Adrenal gland (tissue), 12 donors: Measurements from ENCODE around the gene TP53BP2. TPM values are rescaled to one million over a fixed set of nuclear protein-coding genes. Genes with fewer than 3 reads are reported as not detected.

ENCODE experiments used
- DNase-seq, 7 donors: peaks; one replicate each; pipeline ENCODE4 v3.0.0-alpha.2; 2019 to 2020
- H3K27ac ChIP-seq, 5 donors: fragments of 200-600 bp; sonication (generic) in 4 of 5; 1 replicate in 3 of 5; 2 replicates in 2 of 5; pipeline versions ENCODE4 v1.5.1 to v1.8.0; 2016 to 2020; ENCODE audit warnings: mild to moderate bottlenecking in 1 of 5
- H3K27me3 ChIP-seq: fragments of 200-600 bp; 2 replicates; pipeline ENCODE4 v1.8.0; 2021
- H3K36me3 ChIP-seq, 2 donors: fragments of 200-600 bp; replicated peaks in 1 of 2; 1 replicate in 1 of 2; 2 replicates in 1 of 2; pipeline versions ENCODE4 v1.5.1 to v1.8.0; 2018 to 2022
- H3K4me1 ChIP-seq, 2 donors: fragments of 200-600 bp; replicated peaks in 1 of 2; 1 replicate in 1 of 2; 2 replicates in 1 of 2; pipeline versions ENCODE4 v1.5.1 to v1.8.0; 2018 to 2021
- H3K4me3 ChIP-seq, 4 donors: fragments of 200-600 bp; sonication (generic) in 3 of 4; one replicate each; pipeline ENCODE4 v1.5.1; 2016 to 2018
- H3K9me3 ChIP-seq, 3 donors: fragments of 200-600 bp; sonication (generic) in 1 of 3; replicated peaks in 1 of 3; 1 replicate in 2 of 3; 2 replicates in 1 of 3; pipeline versions ENCODE4 v1.5.1 to v1.8.0; 2016 to 2021
- CTCF ChIP-seq, 6 experiments: fragments of 450-650 bp in 4 of 6; fragments of 200-600 bp in 2 of 6; sonication (generic) in 1 of 6; IDR thresholded peaks; 1 replicate in 5 of 6; 2 replicates in 1 of 6; pipeline versions ENCODE4 v1.5.1 to v1.8.0; 2016 to 2021; ENCODE audit warnings: antibody characterized with exemption in 6 of 6, mild to moderate bottlenecking in 2 of 6, moderate library complexity in 1 of 6
- POLR2A ChIP-seq, 2 donors: fragments of 450-650 bp; IDR thresholded peaks; one replicate each; pipeline ENCODE4 v1.6.1; 2017; ENCODE audit warnings: antibody characterized with exemption in 2 of 2, mild to moderate bottlenecking in 2 of 2, moderate library complexity in 1 of 2
- WGBS, 4 donors: extraction: QIAGEN DNeasy Blood & Tissue Kit in 2 of 4; methylation state at CpG; one replicate each; pipeline versions ENCODE4 v1.1.5 to v1.1.7; 2013 to 2017; 5-methylcytosine and 5-hydroxymethylcytosine counted together
- intact Hi-C, 2 donors: fragments of 100-400 bp; cut with DNase I; formaldehyde crosslinking; loops; one replicate each; pipeline versions ENCODE4 v1.14.1 to v1.15.0; 2022 to 2023
- polyA plus RNA-seq, 3 donors: library from polyadenylated mRNA; stranded (reverse); fragments of 200-250 nt in 2 of 3; fragments of 350-450 nt in 1 of 3; fragmentation: Illumina TruSeq in 1 of 3; extraction: RNeasy Lipid Tissue Mini Kit (QIAGEN cat#74804) in 1 of 3; gene quantifications; one replicate each; pipeline ENCODE4 v1.2.3, GENCODE V29; 2013 to 2014
- total RNA-seq, 9 donors: library from RNA; depleted of rRNA in 4 of 9; stranded (reverse); fragments of >200 nt in 4 of 9; fragments of 120-200 nt in 1 of 9; fragmentation: NEBNext Ultra II Directional in 1 of 9; extraction: Animal tissue kit (Norgen Biotek cat#: 25700) in 1 of 9; gene quantifications; one replicate each; pipeline versions ENCODE4 v1.1.0 to v1.2.4, GENCODE V29; 2013 to 2023
- donor health status: healthy with polysubstance abuse.
- donor health status: Bipolar disorder and iron deficiency.
- donor health status: DM: yes; HTN: yes; CAD: no.
- donor health status: DM: no; HTN: no; CAD: no.
- donor health status: DM: no; HTN: no; CAD: no.
- donor health status: DM: yes; HTN: yes; CAD: no.

TP53BP2 gene
- total and polyA plus RNA-seq, 12 donors: 6.0 to 38.5 (median 24.0) TPM

GRCh38 chr1:223877804-223878203, 32.1 kb upstream of the TP53BP2 start:
- Histone ChIP-seq H3K27me3 (no peaks in the 10 kb centered on the region), H3K9me3 (no peaks in the 10 kb centered on the region), H3K4me1 (no peaks in the 10 kb centered on the region), H3K4me3 (no peak overlapping the region), H3K27ac (no peak overlapping the region), H3K36me3 (no peaks in the 10 kb centered on the region)
- DNase-seq: no peak
- WGBS, 4 donors: 69 to 80% (median 73%) methylated on average over 3 of the region's 3 CpGs
- intact Hi-C loops: no loop called here
- TF ChIP-seq POLR2A (IDR thresholded peaks at IDR 0.05) (no peak), CTCF (IDR thresholded peaks at IDR 0.05) (no peak)

GRCh38 chr1:223876590-223876989, 30.8 kb upstream of the TP53BP2 start:
- WGBS, 4 donors: 54 to 67% (median 61%) methylated on average over 6 of the region's 6 CpGs
- TF ChIP-seq POLR2A (IDR thresholded peaks at IDR 0.05): no peak
- no peak for TF ChIP-seq CTCF (IDR thresholded peaks at IDR 0.05)
- Histone ChIP-seq H3K9me3 (no peaks in the 10 kb centered on the region), H3K36me3 (no peaks in the 10 kb centered on the region), H3K27me3 (no peaks in the 10 kb centered on the region), H3K4me1 (no peaks in the 10 kb centered on the region), H3K27ac (no peak overlapping the region), H3K4me3 (no peak overlapping the region)
- no peak for DNase-seq
- intact Hi-C loops: no loop called here

- intact Hi-C loops: no loop called here
- no peaks in the 10 kb centered on the region for H3K36me3 ChIP-seq
- no peak for DNase-seq
- H3K4me3 ChIP-seq: no peak overlapping the region
- H3K27ac ChIP-seq: no peak overlapping the region
- no peaks in the 10 kb centered on the region for H3K27me3 ChIP-seq
- no peaks in the 10 kb centered on the region for H3K9me3 ChIP-seq
- WGBS, 4 donors: 71 to 87% (median 78%) methylated on average over 5 of the region's 5 CpGs
- TF ChIP-seq POLR2A (IDR thresholded peaks at IDR 0.05): no peak
- TF ChIP-seq CTCF (IDR thresholded peaks at IDR 0.05): no peak
- no peaks in the 10 kb centered on the region for H3K4me1 ChIP-seq
These were observed 27.3 kb upstream of the TP53BP2 start for GRCh38 chr1:223873044-223873443.

- intact Hi-C loops: no loop called here
- DNase-seq: no peak
- no peaks in the 10 kb centered on the region for H3K27me3 ChIP-seq
- H3K4me3 ChIP-seq: no peak overlapping the region
- WGBS, 4 donors: 73 to 80% (median 75%) methylated on average over 5 of the region's 5 CpGs
- TF ChIP-seq CTCF (IDR thresholded peaks at IDR 0.05) (no peak), POLR2A (IDR thresholded peaks at IDR 0.05) (no peak)
- no peak overlapping the region for H3K27ac ChIP-seq
- H3K36me3 ChIP-seq: no peaks in the 10 kb centered on the region
- H3K4me1 ChIP-seq: no peaks in the 10 kb centered on the region
- no peaks in the 10 kb centered on the region for H3K9me3 ChIP-seq
These were observed 26.7 kb upstream of the TP53BP2 start for GRCh38 chr1:223872308-223872901.
